NCI-H69 (cell line): ENCODE data around the gene BMP2K.
"Not testable (repeated sequence)": the region's sequence is repeated elsewhere in the genome, so short reads cannot be mapped to it uniquely, and the experiment has no call there.

Source experiments
- DNase-seq: peaks from one replicate; lab custom pipeline; 2025; lab: John Stamatoyannopoulos, UW

Gene BMP2K

GRCh38 chr4:78788007-78788889 lies 12.1 kb downstream of the BMP2K start:
- DNase-seq: no peak

- not testable (repeated sequence) for DNase-seq
These were observed 19.7 kb downstream of the BMP2K start for GRCh38 chr4:78795594-78796416.

GRCh38 chr4:78796526-78796925 lies 20.4 kb downstream of the BMP2K start:
- no peak for DNase-seq

GRCh38 chr4:78797777-78798284 lies 21.7 kb downstream of the BMP2K start:
- DNase-seq: peak; percentile 5

- peak; percentile 79 for DNase-seq
These were observed 23.7 kb downstream of the BMP2K start for GRCh38 chr4:78799551-78800495.

GRCh38 chr4:78800965-78801364 lies 24.8 kb downstream of the BMP2K start:
- no peak for DNase-seq

GRCh38 chr4:78803983-78804382 lies 27.8 kb downstream of the BMP2K start:
- DNase-seq: no peak

GRCh38 chr4:78806943-78807460 lies 30.9 kb downstream of the BMP2K start:
- no peak for DNase-seq

GRCh38 chr4:78809295-78809694 lies 33.1 kb downstream of the BMP2K start:
- no peak for DNase-seq

- no peak for DNase-seq
These were observed 34.0 kb downstream of the BMP2K start for GRCh38 chr4:78809928-78810835.

GRCh38 chr4:78811034-78811433 lies 34.9 kb downstream of the BMP2K start:
- DNase-seq: no peak

- no peak for DNase-seq
These were observed 42.5 kb downstream of the BMP2K start for GRCh38 chr4:78818530-78819079.

- no peak for DNase-seq
These were observed 47.9 kb downstream of the BMP2K start for GRCh38 chr4:78824001-78824400.

GRCh38 chr4:78827191-78827590 lies 51.0 kb downstream of the BMP2K start:
- no peak for DNase-seq

- no peak for DNase-seq
These were observed 53.1 kb downstream of the BMP2K start for GRCh38 chr4:78829296-78829695.

GRCh38 chr4:78839676-78840075 lies 63.5 kb downstream of the BMP2K start:
- not testable (repeated sequence) for DNase-seq

GRCh38 chr4:78840286-78840685 lies 64.1 kb downstream of the BMP2K start:
- DNase-seq: not testable (repeated sequence)

GRCh38 chr4:78845472-78845871 lies 69.3 kb downstream of the BMP2K start:
- no peak for DNase-seq

- no peak for DNase-seq
These were observed 70.1 kb downstream of the BMP2K start for GRCh38 chr4:78846258-78846657.

- no peak for DNase-seq
These were observed 86.2 kb downstream of the BMP2K start for GRCh38 chr4:78862314-78862737.
